GM23338 (cell line): ENCODE results near the gene PP2D1. TPM values are rescaled to one million over a fixed set of nuclear protein-coding genes. Genes with fewer than 3 reads are reported as not detected.

Experiments
- ATAC-seq: fragments of 200-7000 bp; cut with Tn5 transposase; 3 replicates; pipeline ENCODE4 v1.9.1; 2020
- DNase-seq: peaks from one replicate; pipeline ENCODE4 v3.0.0-alpha.2; 2015; ENCODE audit warnings: low spot score
- H2AFZ ChIP-seq: fragments of 200-600 bp; sonication (generic); 2 replicates; pipeline ENCODE4 v1.8.0; 2016; ENCODE audit warnings: antibody characterized with exemption, mild to moderate bottlenecking, moderate library complexity
- H3F3A ChIP-seq: fragments of 200-600 bp; sonication (generic); replicated peaks from 2 replicates; pipeline ENCODE4 v1.8.0; 2017; ENCODE audit warnings: antibody characterized with exemption, mixed run types, low read depth
- H3K27ac ChIP-seq: fragments of 200-600 bp; sonication (generic); 2 replicates; pipeline ENCODE4 v1.6.1; 2016; ENCODE audit warnings: low read depth
- H3K27me3 ChIP-seq: fragments of 200-600 bp; sonication (generic); 2 replicates; pipeline ENCODE4 v1.8.0; 2016; ENCODE audit warnings: mild to moderate bottlenecking, mixed run types, moderate library complexity; ENCODE audit not compliant: insufficient read depth
- H3K36me3 ChIP-seq: fragments of 200-600 bp; sonication (generic); 2 replicates; pipeline ENCODE4 v1.8.0; 2016; ENCODE audit warnings: mild to moderate bottlenecking; ENCODE audit not compliant: insufficient read depth
- H3K4me1 ChIP-seq: fragments of 200-600 bp; sonication (generic); 2 replicates; pipeline ENCODE4 v1.8.0; 2016; ENCODE audit warnings: mild to moderate bottlenecking, moderate library complexity; ENCODE audit not compliant: insufficient read depth
- H3K4me2 ChIP-seq: fragments of 200-600 bp; sonication (generic); 2 replicates; pipeline ENCODE4 v1.7.1; 2017; ENCODE audit warnings: mixed run types
- H3K4me3 ChIP-seq: fragments of 200-600 bp; sonication (generic); 2 replicates; pipeline ENCODE4 v1.6.1; 2016; ENCODE audit warnings: mixed run types
- H3K79me2 ChIP-seq: fragments of 200-600 bp; sonication (generic); replicated peaks from 2 replicates; pipeline ENCODE4 v1.8.0; 2017; ENCODE audit warnings: mild to moderate bottlenecking; ENCODE audit not compliant: insufficient read depth
- H3K9me2 ChIP-seq: fragments of 200-600 bp; sonication (generic); 2 replicates; pipeline ENCODE4 v1.8.0; 2017; ENCODE audit not compliant: insufficient read depth
- H4K20me1 ChIP-seq: fragments of 200-600 bp; sonication (generic); replicated peaks from 2 replicates; pipeline ENCODE4 v1.8.0; 2017; ENCODE audit warnings: mild to moderate bottlenecking; ENCODE audit not compliant: insufficient read depth
- H3K27ac Mint-ChIP-seq: 2 replicates; pipeline ENCODE4 v1.8.0; 2020; ENCODE audit warnings: inconsistent platforms, mild to moderate bottlenecking, moderate library complexity, mixed read lengths
- H3K27me3 Mint-ChIP-seq: 3 replicates; pipeline ENCODE4 v1.8.0; 2022; ENCODE audit warnings: low read depth, mild to moderate bottlenecking, moderate library complexity, mixed read lengths, inconsistent platforms; ENCODE audit not compliant: insufficient read depth, poor library complexity
- H3K36me3 Mint-ChIP-seq: 3 replicates; pipeline ENCODE4 v1.8.0; 2021; ENCODE audit warnings: low read depth, mild to moderate bottlenecking, inconsistent platforms, moderate library complexity, mixed read lengths
- H3K4me1 Mint-ChIP-seq: 3 replicates; pipeline ENCODE4 v1.8.0; 2020; ENCODE audit warnings: mild to moderate bottlenecking, inconsistent platforms, mixed read lengths
- H3K4me3 Mint-ChIP-seq: 3 replicates; pipeline ENCODE4 v1.8.0; 2021; ENCODE audit warnings: moderate library complexity, mild to moderate bottlenecking, inconsistent platforms, mixed read lengths
- H3K9me3 Mint-ChIP-seq: 3 replicates; pipeline ENCODE4 v1.8.0; 2020; ENCODE audit warnings: moderate library complexity, mild to moderate bottlenecking, inconsistent platforms, mixed read lengths
- CREB1 ChIP-seq: fragments of 250-450 bp; sonication (Bioruptor Pico); IDR thresholded peaks from 2 replicates; pipeline ENCODE4 v1.5.0; 2020; ENCODE audit warnings: low read depth, mild to moderate bottlenecking, moderate library complexity
- EZH2 ChIP-seq: fragments of 200-600 bp; sonication (generic); IDR thresholded peaks from one replicate; pipeline ENCODE4 v1.8.0; 2017; ENCODE audit warnings: antibody characterized with exemption, mild to moderate bottlenecking, low read depth; ENCODE audit not compliant: unreplicated experiment
- EZH2phosphoT487 ChIP-seq: fragments of 200-600 bp; sonication (generic); IDR thresholded peaks from one replicate; pipeline ENCODE4 v1.8.1; 2018; ENCODE audit warnings: antibody characterized with exemption; ENCODE audit not compliant: unreplicated experiment
- JUNB ChIP-seq: IDR thresholded peaks from one replicate; pipeline ENCODE4 v1.6.1; 2016; ENCODE audit warnings: antibody characterized with exemption; ENCODE audit not compliant: unreplicated experiment
- NANOG ChIP-seq: IDR thresholded peaks from 2 replicates; pipeline ENCODE4 v1.6.1; 2016; ENCODE audit warnings: antibody characterized with exemption, borderline replicate concordance
- POLR2AphosphoS5 ChIP-seq: IDR thresholded peaks from 2 replicates; pipeline ENCODE4 v1.6.1; 2016; ENCODE audit warnings: antibody characterized with exemption, low read depth
- REST ChIP-seq: IDR thresholded peaks from one replicate; pipeline ENCODE4 v1.6.1; 2018; ENCODE audit warnings: antibody characterized with exemption; ENCODE audit not compliant: unreplicated experiment
- STAT1 ChIP-seq: IDR thresholded peaks from one replicate; pipeline ENCODE4 v1.6.1; 2016; ENCODE audit warnings: antibody characterized with exemption; ENCODE audit not compliant: unreplicated experiment
- ZNF114 ChIP-seq: fragments of 250-450 bp; sonication (Bioruptor Pico); IDR thresholded peaks from 2 replicates; pipeline ENCODE4 v1.5.0; 2020; ENCODE audit warnings: mild to moderate bottlenecking, moderate library complexity
- ZNF331 ChIP-seq: fragments of 250-450 bp; sonication (Bioruptor Pico); IDR thresholded peaks from 2 replicates; pipeline ENCODE4 v1.5.0; 2020; ENCODE audit warnings: low read depth, mild to moderate bottlenecking, moderate library complexity
- ZNF462 ChIP-seq: fragments of 250-450 bp; sonication (Bioruptor Pico); IDR thresholded peaks from 2 replicates; pipeline ENCODE4 v1.5.0; 2020; ENCODE audit warnings: mild to moderate bottlenecking, moderate library complexity
- polyA plus RNA-seq: library from polyadenylated mRNA; unstranded; fragments of >200 nt; fragmentation: Nextera tagmentation; extraction: Ambion mirVana; gene quantifications from 2 replicates; pipeline ENCODE4 v1.2.1, GENCODE V29; 2016
- total RNA-seq: library from RNA; depleted of rRNA; stranded (reverse); fragments of >200 nt; shearing (Covaris generic); gene quantifications from 2 replicates; pipeline ENCODE4 v1.2.3, GENCODE V29; 2014
- TF ChIP-seq, protein P1 (sequence below), 2 experiments: fragments of 200-600 bp in 1 of 2; sonication (generic) in 1 of 2; conservative IDR thresholded peaks; 2 replicates each; pipeline versions ENCODE4 v1.5.1 to v1.6.1; 2016 to 2017; ENCODE audit warnings: antibody characterized with exemption in 2 of 2, low read depth in 2 of 2, mild to moderate bottlenecking in 2 of 2, moderate library complexity in 1 of 2
- TF ChIP-seq, protein P2 (sequence below): IDR thresholded peaks from 2 replicates; pipeline ENCODE4 v1.6.1; 2016; ENCODE audit warnings: antibody characterized with exemption

The PP2D1 gene
- total and polyA plus RNA-seq, 2 experiments from 2014 or later: 0.40 TPM; not detected in 1

DNA sequence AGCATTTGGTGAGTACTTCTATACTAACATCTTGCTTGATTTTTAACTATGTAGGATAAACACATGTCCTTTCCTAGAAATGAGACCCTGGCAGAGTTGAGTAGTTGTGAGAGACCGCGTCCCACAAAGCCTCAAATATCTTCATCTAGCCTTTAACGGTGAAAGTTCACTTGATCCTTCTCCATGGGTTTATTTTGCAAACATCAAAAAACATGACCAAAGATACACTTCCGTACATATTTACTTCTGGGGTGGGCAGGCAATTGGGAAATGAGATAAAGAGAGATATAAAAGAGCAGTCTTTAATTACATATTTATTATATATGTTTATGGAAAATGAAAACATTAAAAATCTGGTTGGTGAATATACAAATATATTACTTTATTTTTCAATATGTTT, 23.0 kb upstream of the PP2D1 start:
- no peak overlapping the region for H2AFZ ChIP-seq
- Mint-ChIP-seq H3K27me3 (peaks cover 9% of the 10 kb centered on the region), H3K4me3 (no peak overlapping the region), H3K36me3 (no peaks in the 10 kb centered on the region; the same call in 2 of the 3 replicates), H3K4me1 (peaks cover 12% of the 10 kb centered on the region), H3K27ac (no peak overlapping the region), H3K9me3 (no peaks in the 10 kb centered on the region)
- H3F3A ChIP-seq: peaks cover 4% of the 10 kb centered on the region; the same call in 1 of the 2 replicates
- ATAC-seq: no peak
- H3K4me2 ChIP-seq: no peak overlapping the region
- H3K9me2 ChIP-seq: no peaks in the 10 kb centered on the region
- H3K4me3 ChIP-seq: no peak overlapping the region
- TF ChIP-seq ZNF331 (no peak), EZH2phosphoT487 (no peak), NANOG (no peak), REST (no peak), ZNF114 (no peak), JUNB (no peak), EZH2 (no peak), POLR2AphosphoS5 (no peak), ZNF462 (CRISPR knock-in tag) (no peak), STAT1 (no peak), CREB1 (CRISPR knock-in tag) (no peak)
- TF ChIP-seq, protein P1, sequence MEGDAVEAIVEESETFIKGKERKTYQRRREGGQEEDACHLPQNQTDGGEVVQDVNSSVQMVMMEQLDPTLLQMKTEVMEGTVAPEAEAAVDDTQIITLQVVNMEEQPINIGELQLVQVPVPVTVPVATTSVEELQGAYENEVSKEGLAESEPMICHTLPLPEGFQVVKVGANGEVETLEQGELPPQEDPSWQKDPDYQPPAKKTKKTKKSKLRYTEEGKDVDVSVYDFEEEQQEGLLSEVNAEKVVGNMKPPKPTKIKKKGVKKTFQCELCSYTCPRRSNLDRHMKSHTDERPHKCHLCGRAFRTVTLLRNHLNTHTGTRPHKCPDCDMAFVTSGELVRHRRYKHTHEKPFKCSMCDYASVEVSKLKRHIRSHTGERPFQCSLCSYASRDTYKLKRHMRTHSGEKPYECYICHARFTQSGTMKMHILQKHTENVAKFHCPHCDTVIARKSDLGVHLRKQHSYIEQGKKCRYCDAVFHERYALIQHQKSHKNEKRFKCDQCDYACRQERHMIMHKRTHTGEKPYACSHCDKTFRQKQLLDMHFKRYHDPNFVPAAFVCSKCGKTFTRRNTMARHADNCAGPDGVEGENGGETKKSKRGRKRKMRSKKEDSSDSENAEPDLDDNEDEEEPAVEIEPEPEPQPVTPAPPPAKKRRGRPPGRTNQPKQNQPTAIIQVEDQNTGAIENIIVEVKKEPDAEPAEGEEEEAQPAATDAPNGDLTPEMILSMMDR (conservative IDR thresholded peaks at IDR 0.05; ENCODE audit: low read depth in 2 of 2): no peak
- TF ChIP-seq, protein P2, sequence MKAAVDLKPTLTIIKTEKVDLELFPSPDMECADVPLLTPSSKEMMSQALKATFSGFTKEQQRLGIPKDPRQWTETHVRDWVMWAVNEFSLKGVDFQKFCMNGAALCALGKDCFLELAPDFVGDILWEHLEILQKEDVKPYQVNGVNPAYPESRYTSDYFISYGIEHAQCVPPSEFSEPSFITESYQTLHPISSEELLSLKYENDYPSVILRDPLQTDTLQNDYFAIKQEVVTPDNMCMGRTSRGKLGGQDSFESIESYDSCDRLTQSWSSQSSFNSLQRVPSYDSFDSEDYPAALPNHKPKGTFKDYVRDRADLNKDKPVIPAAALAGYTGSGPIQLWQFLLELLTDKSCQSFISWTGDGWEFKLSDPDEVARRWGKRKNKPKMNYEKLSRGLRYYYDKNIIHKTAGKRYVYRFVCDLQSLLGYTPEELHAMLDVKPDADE: no peak
- no peak overlapping the region for H3K27ac ChIP-seq
- H4K20me1 ChIP-seq: no peaks in the 10 kb centered on the region
- H3K4me1 ChIP-seq: peaks cover 14% of the 10 kb centered on the region
- peaks cover 14% of the 10 kb centered on the region for H3K27me3 ChIP-seq
- no peak for DNase-seq
- H3K36me3 ChIP-seq: no peaks in the 10 kb centered on the region
- no peaks in the 10 kb centered on the region for H3K79me2 ChIP-seq
